Endothelial cell of umbilical vein (primary cell): ENCODE results near the gene MISP. TPM values are rescaled to one million over a fixed set of nuclear protein-coding genes. Genes with fewer than 3 reads are reported as not detected.

Experiments used
- BruUV-seq: library from RNA; stranded (reverse); fragments of 400-500 nt; replicated peaks from 2 replicates; lab custom pipeline; 2021; lab: Mats Ljungman, UMichigan
- CTCF ChIA-PET: fragments of 300-600, 350-600 bp; sonication (Branson Sonifier 250); formaldehyde crosslinking; loops from one replicate; lab custom pipeline; 2021; ENCODE audit warnings: antibody characterized with exemption, inconsistent platforms; lab: Charles Lee
- POLR2A ChIA-PET: fragments of 300-600, 350-600 bp; sonication (Branson Sonifier 250); formaldehyde crosslinking; loops from one replicate; lab custom pipeline; 2021; ENCODE audit warnings: antibody characterized with exemption, inconsistent platforms; lab: Charles Lee
- DNase-seq: peaks from one replicate; pipeline ENCODE4 v3.0.0-alpha.2; 2011; ENCODE audit warnings: low read depth, low spot score
- FAIRE-seq: peaks from 2 replicates; lab custom pipeline; 2011; peaks lifted over from hg19 to GRCh38; lab: Jason Lieb, UNC
- H2AFZ ChIP-seq: 2 replicates; pipeline ENCODE4 v1.6.0; 2012; ENCODE audit warnings: low read depth, low read length, control low read depth, inconsistent platforms
- H3K27ac ChIP-seq: 2 replicates; pipeline ENCODE4 v1.5.1; 2011; ENCODE audit warnings: low read depth, mild to moderate bottlenecking, control low read depth, low read length, moderate library complexity; ENCODE audit not compliant: insufficient read depth
- H3K27me3 ChIP-seq, 2 experiments: 2 replicates each; pipeline versions ENCODE4 v1.6.0 to v1.6.1; 2011; ENCODE audit warnings: low read length in 2 of 2, mixed read lengths in 1 of 2; ENCODE audit not compliant: control insufficient read depth in 2 of 2, insufficient read depth in 2 of 2
- H3K36me3 ChIP-seq, 2 experiments: 2 replicates in 1 of 2; 3 replicates in 1 of 2; pipeline ENCODE4 v1.5.1; 2011; ENCODE audit warnings: low read length in 2 of 2, mild to moderate bottlenecking in 1 of 2, moderate library complexity in 1 of 2; ENCODE audit not compliant: control insufficient read depth in 2 of 2, insufficient read depth in 2 of 2; ENCODE audit errors: extremely low read depth in 1 of 2
- H3K4me1 ChIP-seq: 3 replicates; pipeline ENCODE4 v1.5.1; 2011; ENCODE audit warnings: mild to moderate bottlenecking, low read length; ENCODE audit not compliant: control insufficient read depth, insufficient read depth; ENCODE audit errors: extremely low read depth
- H3K4me2 ChIP-seq: 2 replicates; pipeline ENCODE4 v1.6.1; 2011; ENCODE audit warnings: low read length, control low read depth, mixed read lengths; ENCODE audit not compliant: insufficient read depth
- H3K4me3 ChIP-seq, 3 experiments: fragments of 200-600 bp in 1 of 3; sonication (generic), shearing (Covaris generic) in 1 of 3; replicated peaks in 1 of 3; 2 replicates each; pipeline ENCODE4 v1.5.1; 2011 to 2016; ENCODE audit warnings: control low read depth in 3 of 3, low read length in 3 of 3, mild to moderate bottlenecking in 2 of 3, inconsistent platforms in 1 of 3, low read depth in 1 of 3, moderate library complexity in 1 of 3; ENCODE audit not compliant: insufficient read depth in 1 of 3
- H3K79me2 ChIP-seq: 2 replicates; pipeline ENCODE4 v1.6.0; 2012; ENCODE audit warnings: low read length, inconsistent platforms; ENCODE audit not compliant: control insufficient read depth, insufficient read depth
- H3K9ac ChIP-seq: replicated peaks from 2 replicates; pipeline ENCODE3; 2011; ENCODE audit warnings: low read length, control low read depth; ENCODE audit not compliant: insufficient read depth; ENCODE audit errors: extremely low read depth
- H3K9me1 ChIP-seq: replicated peaks from 3 replicates; pipeline ENCODE4 v1.6.0; 2011; ENCODE audit warnings: mild to moderate bottlenecking, low read length; ENCODE audit not compliant: control insufficient read depth, insufficient read depth; ENCODE audit errors: extremely low read depth
- H3K9me3 ChIP-seq: replicated peaks from 2 replicates; pipeline ENCODE4 v1.5.1; 2012; ENCODE audit warnings: low read length, inconsistent platforms; ENCODE audit not compliant: control insufficient read depth, insufficient read depth
- H4K20me1 ChIP-seq: replicated peaks from 2 replicates; pipeline ENCODE3; 2011; ENCODE audit warnings: mild to moderate bottlenecking, low read length; ENCODE audit not compliant: control insufficient read depth, insufficient read depth; ENCODE audit errors: extremely low read depth
- CTCF ChIP-seq, 2 donors: IDR thresholded peaks; 1 replicate in 1 of 2; 2 replicates in 1 of 2; pipeline ENCODE4 v1.5.1; 2011; ENCODE audit warnings: low read length in 2 of 2, mild to moderate bottlenecking in 2 of 2, moderate library complexity in 2 of 2, control low read depth in 1 of 2, inconsistent platforms in 1 of 2, low read depth in 1 of 2; ENCODE audit not compliant: insufficient read depth in 1 of 2; ENCODE audit errors: extremely low read depth in 1 of 2
- EZH2 ChIP-seq: IDR thresholded peaks from 2 replicates; pipeline ENCODE4 v1.6.1; 2012; ENCODE audit warnings: borderline replicate concordance, low read depth, mild to moderate bottlenecking, moderate library complexity, low read length, inconsistent platforms; ENCODE audit not compliant: severe bottlenecking
- FOS ChIP-seq: IDR thresholded peaks from 2 replicates; pipeline ENCODE4 v1.6.1; 2011; ENCODE audit warnings: mild to moderate bottlenecking, low read length, moderate library complexity, borderline replicate concordance; ENCODE audit not compliant: insufficient read depth
- GATA2 ChIP-seq: IDR thresholded peaks from 2 replicates; pipeline ENCODE4 v1.7.0; 2011; ENCODE audit warnings: low read depth, mild to moderate bottlenecking, moderate library complexity, mixed read lengths, low read length; ENCODE audit not compliant: insufficient read length, insufficient read depth
- JUN ChIP-seq: IDR thresholded peaks from 2 replicates; pipeline ENCODE4 v1.6.1; 2011; ENCODE audit warnings: borderline replicate concordance, low read depth; ENCODE audit not compliant: insufficient read length, insufficient read depth
- MYC ChIP-seq: IDR thresholded peaks from one replicate; pipeline ENCODE4 v1.6.1; 2011; ENCODE audit warnings: mild to moderate bottlenecking, low read depth, low read length
- POLR2A ChIP-seq: IDR thresholded peaks from 2 replicates; pipeline ENCODE4 v1.6.1; 2012; ENCODE audit warnings: low read depth, mild to moderate bottlenecking, control low read depth, low read length
- POLR2AphosphoS5 ChIP-seq: IDR thresholded peaks from 2 replicates; pipeline ENCODE4 v1.6.1; 2012; ENCODE audit warnings: low read depth, mild to moderate bottlenecking, control low read depth, low read length, moderate library complexity; ENCODE audit not compliant: insufficient read depth
- dilution Hi-C: fragments of 300-500 bp; cut with MboI; formaldehyde crosslinking; loops from one replicate; pipeline ENCODE4 v1.15.0; 2019; ENCODE audit warnings: low sequenced_read_pairs; ENCODE audit not compliant: extremely low pct_ligation_motif_present
- intact Hi-C: fragments of 100-400 bp; cut with micrococcal nuclease; formaldehyde crosslinking; loops from one replicate; pipeline ENCODE4 v1.10.0; 2022
- polyA plus RNA-seq, 4 experiments: library from polyadenylated mRNA; depleted of rRNA in 3 of 4; stranded (reverse) in 3 of 4; unstranded in 1 of 4; fragments of >200 nt; gene quantifications; 2 replicates each; pipeline versions ENCODE4 v1.2.1 to v1.2.3, GENCODE V29; 2011 to 2012; ENCODE audit warnings: missing spikeins in 1 of 4
- total RNA-seq: library from RNA; stranded (reverse); gene quantifications from 2 replicates; pipeline ENCODE4 v1.2.3, GENCODE V29; 2021
- TF ChIP-seq, protein P1 (sequence below): IDR thresholded peaks from 2 replicates; pipeline ENCODE4 v1.6.1; 2011; ENCODE audit not compliant: insufficient read depth, insufficient read length

MISP gene
- total and polyA plus RNA-seq, 2 donors (not counting 3 experiments of a cell fraction or from before 2014, with no cell fraction given), result not detected

DNA sequence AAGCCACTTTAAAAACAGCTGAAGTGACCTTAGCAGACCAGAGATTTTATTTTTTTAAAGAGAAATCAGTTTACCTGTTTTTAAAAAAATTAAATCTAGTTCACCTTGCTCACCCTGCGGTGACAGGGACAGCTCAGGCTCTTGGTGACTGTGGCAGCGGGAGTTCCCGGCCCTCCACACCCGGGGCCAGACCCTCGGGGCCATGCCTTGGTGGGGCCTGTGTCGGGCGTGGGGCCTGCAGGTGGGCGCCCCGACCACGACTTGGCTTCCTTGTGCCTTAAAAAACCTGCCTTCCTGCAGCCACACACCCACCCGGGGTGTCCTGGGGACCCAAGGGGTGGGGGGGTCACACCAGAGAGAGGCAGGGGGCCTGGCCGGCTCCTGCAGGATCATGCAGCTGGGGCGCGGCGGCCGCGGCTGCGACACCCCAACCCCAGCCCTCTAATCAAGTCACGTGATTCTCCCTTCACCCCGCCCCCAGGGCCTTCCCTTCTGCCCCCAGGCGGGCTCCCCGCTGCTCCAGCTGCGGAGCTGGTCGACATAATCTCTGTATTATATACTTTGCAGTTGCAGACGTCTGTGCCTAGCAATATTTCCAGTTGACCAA is 60.1 kb downstream of the MISP start:
- no TSS peak for BruUV-seq
- TF ChIP-seq CTCF (IDR thresholded peaks at IDR 0.05; ENCODE audit: extremely low read depth in 1 of 2, insufficient read depth in 1 of 2, low read depth in 1 of 2, low read length in 2 of 2) (no peak), POLR2AphosphoS5 (peak; percentile 15)
- no peak overlapping the region for H3K9ac ChIP-seq
- H4K20me1 ChIP-seq, result peaks cover 3% of the 10 kb centered on the region
- ChIA-PET CTCF (interaction anchor here (1.0 kb wide), 2 partner anchors 9 to 12 kb away, joined by 3 to 4 read pairs; no protein-coding TSS in a partner anchor), POLR2A (no interaction called here)
- H3K9me3 ChIP-seq, result no peaks in the 10 kb centered on the region
- H3K4me1 ChIP-seq, result no peaks in the 10 kb centered on the region
- no peak for DNase-seq
- dilution Hi-C loops (no loop called here), intact Hi-C loops (no loop called here)
- H3K79me2 ChIP-seq, result peaks cover 38% of the 10 kb centered on the region
- no peak for FAIRE-seq
- no peak overlapping the region for H3K4me3 ChIP-seq
- H3K27me3 ChIP-seq, result no peaks in the 10 kb centered on the region
- H3K9me1 ChIP-seq, result no peaks in the 10 kb centered on the region
- peaks cover 40 to 48% of the 10 kb centered on the region in 2 experiments for H3K36me3 ChIP-seq
- no peak overlapping the region for H2AFZ ChIP-seq
- H3K4me2 ChIP-seq, result no peak overlapping the region
- no peak overlapping the region for H3K27ac ChIP-seq

GRCh38 chr19:811506-812048 is 60.7 kb downstream of the MISP start:
- FAIRE-seq, result no peak
- no peaks in the 10 kb centered on the region for H3K4me1 ChIP-seq
- DNase-seq, result no peak
- dilution Hi-C loops (no loop called here), intact Hi-C loops (no loop called here)
- H3K9me1 ChIP-seq, result no peaks in the 10 kb centered on the region
- peaks cover 3% of the 10 kb centered on the region for H4K20me1 ChIP-seq
- no peak overlapping the region for H2AFZ ChIP-seq
- peaks cover 32% of the 10 kb centered on the region for H3K79me2 ChIP-seq
- H3K36me3 ChIP-seq, result peaks cover 37 to 42% of the 10 kb centered on the region in 2 experiments
- BruUV-seq, result TSS peak; percentile 51
- H3K4me2 ChIP-seq, result no peak overlapping the region
- CTCF ChIA-PET, result interaction anchor here (1.0 kb wide), 2 partner anchors 9 to 12 kb away, joined by 3 to 4 read pairs; no protein-coding TSS in a partner anchor
- no peak for TF ChIP-seq CTCF (IDR thresholded peaks at IDR 0.05; ENCODE audit: extremely low read depth in 1 of 2, insufficient read depth in 1 of 2, low read depth in 1 of 2, low read length in 2 of 2)
- TF ChIP-seq GATA2, result no peak
- no peak for TF ChIP-seq MYC
- no peak for TF ChIP-seq JUN
- TF ChIP-seq, protein P1, sequence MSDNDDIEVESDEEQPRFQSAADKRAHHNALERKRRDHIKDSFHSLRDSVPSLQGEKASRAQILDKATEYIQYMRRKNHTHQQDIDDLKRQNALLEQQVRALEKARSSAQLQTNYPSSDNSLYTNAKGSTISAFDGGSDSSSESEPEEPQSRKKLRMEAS, result no peak
- TF ChIP-seq POLR2A, result no peak
- no peak for TF ChIP-seq FOS
- no peak for TF ChIP-seq EZH2
- POLR2A ChIA-PET, result no interaction called here
- H3K9me3 ChIP-seq, result no peaks in the 10 kb centered on the region
- no peaks in the 10 kb centered on the region for H3K27me3 ChIP-seq
- H3K9ac ChIP-seq, result no peak overlapping the region
- no peak overlapping the region for H3K4me3 ChIP-seq
- no peak overlapping the region for H3K27ac ChIP-seq
